ENCODE measurements around the gene ANKFN1. TPM values are rescaled to one million over a fixed set of nuclear protein-coding genes. Genes with fewer than 3 reads are reported as not detected.

ANKFN1 gene
- total RNA-seq, 1 experiment from 2014 or later: not detected

DNA sequence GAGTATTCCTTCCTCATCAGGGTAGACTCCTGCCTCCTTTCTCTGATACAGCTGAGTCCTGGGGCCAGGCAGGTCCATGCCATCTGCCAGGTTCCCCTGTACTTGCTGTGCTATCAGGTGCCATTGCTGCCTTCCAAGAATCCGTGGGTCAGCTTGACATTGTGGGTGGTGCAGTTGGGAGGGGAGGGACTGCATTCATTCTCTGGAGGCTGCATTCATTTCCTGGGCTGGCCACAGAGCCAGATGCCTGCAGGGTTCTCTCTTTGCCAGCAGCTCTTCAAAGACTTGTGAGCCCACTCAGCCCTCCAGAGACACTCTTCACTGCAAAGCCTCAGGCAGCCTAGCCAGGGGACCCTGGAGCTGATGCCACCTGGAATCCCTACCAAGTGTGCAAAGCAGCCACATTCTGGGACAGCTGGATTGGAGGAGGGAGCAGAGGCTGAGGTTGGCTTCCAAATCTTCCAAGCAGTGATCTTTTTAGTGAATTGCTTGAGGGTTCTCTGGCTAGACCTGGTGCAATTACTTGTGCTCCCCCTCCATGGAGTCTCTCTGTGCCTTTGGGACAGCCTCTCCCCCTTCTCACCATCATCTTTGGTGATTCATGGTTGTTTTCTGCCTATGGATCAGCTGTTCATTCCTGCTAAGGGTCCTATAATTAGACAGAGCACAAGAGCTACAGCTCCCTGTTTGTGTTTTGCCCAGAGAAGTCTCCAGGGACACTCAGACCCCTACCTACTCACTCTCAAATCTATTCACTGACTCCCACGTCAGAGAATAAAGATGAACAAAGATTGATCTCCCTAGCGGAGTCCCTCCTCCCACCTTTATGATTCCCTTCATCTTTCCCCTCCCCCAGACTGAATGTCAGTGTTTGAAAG is 20.9 kb downstream of the ANKFN1 start:
- Histone ChIP-seq H4K91ac (ENCODE audit: insufficient read length, low read depth, low read length) (no peak overlapping the region), H3K18ac (ENCODE audit: insufficient read length, low read depth, low read length) (no peak overlapping the region), H4K5ac (ENCODE audit: insufficient read length, low read depth, low read length) (no peak overlapping the region), H3K9me3 (ENCODE audit: control insufficient read depth, low read depth, low read length) (no peaks in the 10 kb centered on the region), H3K14ac (ENCODE audit: insufficient read depth, low read length) (no peak overlapping the region), H3K56ac (ENCODE audit: insufficient read length, low read depth, low read length) (no peak overlapping the region), H3K23me2 (ENCODE audit: insufficient read length, low read depth, low read length, poor library complexity, severe bottlenecking) (no peaks in the 10 kb centered on the region), H2AFZ (ENCODE audit: low read length) (no peak overlapping the region), H3K79me1 (ENCODE audit: insufficient read depth, low read depth, low read length, poor library complexity, severe bottlenecking) (no peaks in the 10 kb centered on the region), H2BK5ac (ENCODE audit: insufficient read length, low read length) (no peak overlapping the region), H3K4ac (ENCODE audit: low read depth, low read length) (no peak overlapping the region), H3K9ac (ENCODE audit: extremely low read depth, insufficient read length, low read length) (no peak overlapping the region), H2AK5ac (ENCODE audit: insufficient read length, low read length) (no peak overlapping the region), H2BK20ac (ENCODE audit: low read depth, low read length, poor library complexity, severe bottlenecking) (no peak overlapping the region), H3K27ac (ENCODE audit: insufficient read length, low read depth, low read length) (no peak overlapping the region), H4K8ac (replicated peaks; ENCODE audit: insufficient read length, low read depth, low read length) (no peak overlapping the region), H3T11ph (ENCODE audit: low read length) (no peak overlapping the region), H2BK15ac (ENCODE audit: low read depth, low read length) (no peak overlapping the region), H2BK12ac (ENCODE audit: insufficient read length, low read depth, low read length) (no peak overlapping the region), H3K79me2 (ENCODE audit: insufficient read depth, low read length) (no peaks in the 10 kb centered on the region), H3K4me1 (ENCODE audit: insufficient read depth, low read length) (no peaks in the 10 kb centered on the region; the same call in 1 of the 2 replicates), H2BK120ac (ENCODE audit: low read depth, low read length, poor library complexity, severe bottlenecking) (no peak overlapping the region), H4K20me1 (ENCODE audit: control insufficient read depth, insufficient read depth, insufficient read length) (no peaks in the 10 kb centered on the region), H3K27me3 (ENCODE audit: insufficient read depth, low read length) (no peaks in the 10 kb centered on the region), H3K4me2 (ENCODE audit: insufficient read depth, insufficient read length, low read length) (no peak overlapping the region), H3K23ac (ENCODE audit: insufficient read length, low read depth, low read length) (no peak overlapping the region)
- TF ChIP-seq, protein P1, sequence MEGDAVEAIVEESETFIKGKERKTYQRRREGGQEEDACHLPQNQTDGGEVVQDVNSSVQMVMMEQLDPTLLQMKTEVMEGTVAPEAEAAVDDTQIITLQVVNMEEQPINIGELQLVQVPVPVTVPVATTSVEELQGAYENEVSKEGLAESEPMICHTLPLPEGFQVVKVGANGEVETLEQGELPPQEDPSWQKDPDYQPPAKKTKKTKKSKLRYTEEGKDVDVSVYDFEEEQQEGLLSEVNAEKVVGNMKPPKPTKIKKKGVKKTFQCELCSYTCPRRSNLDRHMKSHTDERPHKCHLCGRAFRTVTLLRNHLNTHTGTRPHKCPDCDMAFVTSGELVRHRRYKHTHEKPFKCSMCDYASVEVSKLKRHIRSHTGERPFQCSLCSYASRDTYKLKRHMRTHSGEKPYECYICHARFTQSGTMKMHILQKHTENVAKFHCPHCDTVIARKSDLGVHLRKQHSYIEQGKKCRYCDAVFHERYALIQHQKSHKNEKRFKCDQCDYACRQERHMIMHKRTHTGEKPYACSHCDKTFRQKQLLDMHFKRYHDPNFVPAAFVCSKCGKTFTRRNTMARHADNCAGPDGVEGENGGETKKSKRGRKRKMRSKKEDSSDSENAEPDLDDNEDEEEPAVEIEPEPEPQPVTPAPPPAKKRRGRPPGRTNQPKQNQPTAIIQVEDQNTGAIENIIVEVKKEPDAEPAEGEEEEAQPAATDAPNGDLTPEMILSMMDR (conservative IDR thresholded peaks at IDR 0.05): no peak
- Mint-ChIP-seq H3K27me3 (ENCODE audit: low read depth) (no peaks in the 10 kb centered on the region), H3K4me1 (peaks cover 25 to 38% of the 10 kb centered on the region in 2 experiments), H3K9me3 (no peaks in the 10 kb centered on the region), H3K4me3 (no peak overlapping the region), H3K27ac (no peak overlapping the region; a peak in 1 of 7 replicates), H3K36me3 (ENCODE audit: insufficient read depth in 1 of 3, low read depth in 3 of 3) (no peaks in the 10 kb centered on the region)
- no CpG with 5 or more reads among the region's 3 CpGs for WGBS (ENCODE audit: extremely low coverage, insufficient read length, low lambda C conversion rate)
- DNase-seq: no peak
